Testis (tissue), 3 donors: Measurements from ENCODE around the gene CELSR1. TPM values are rescaled to one million over a fixed set of nuclear protein-coding genes. Genes with fewer than 3 reads are reported as not detected.

Experiments
- DNase-seq: peaks from one replicate; pipeline ENCODE4 v3.0.0-alpha.2; 2019
- H3K27ac ChIP-seq, 2 donors: fragments of 200-600 bp; sonication (generic); one replicate each; pipeline ENCODE4 v1.5.1; 2019
- H3K27me3 ChIP-seq: fragments of 200-600 bp; sonication (generic); one replicate; pipeline ENCODE4 v1.5.1; 2019
- H3K36me3 ChIP-seq: fragments of 200-600 bp; sonication (generic); one replicate; pipeline ENCODE4 v1.5.1; 2017; ENCODE audit warnings: low read depth; ENCODE audit errors: missing control alignments
- H3K4me1 ChIP-seq: fragments of 200-600 bp; sonication (generic); one replicate; pipeline ENCODE4 v1.5.1; 2019
- H3K4me3 ChIP-seq, 2 donors: fragments of 200-600 bp; sonication (generic); one replicate each; pipeline ENCODE4 v1.5.1; 2017 to 2019
- H3K9me3 ChIP-seq: fragments of 200-600 bp; sonication (generic); one replicate; pipeline ENCODE4 v1.5.1; 2017
- CTCF ChIP-seq, 3 experiments: fragments of 450-650 bp in 2 of 3; fragments of 200-600 bp in 1 of 3; sonication (generic) in 1 of 3; IDR thresholded peaks; one replicate each; pipeline ENCODE4 v1.5.1; 2016 to 2019; ENCODE audit warnings: antibody characterized with exemption in 3 of 3, mild to moderate bottlenecking in 2 of 3, moderate library complexity in 1 of 3
- POLR2A ChIP-seq: fragments of 450-650 bp; IDR thresholded peaks from one replicate; pipeline ENCODE4 v1.6.1; 2017; ENCODE audit warnings: antibody characterized with exemption, mild to moderate bottlenecking, moderate library complexity
- WGBS, 2 donors: methylation state at CpG; one replicate each; pipeline ENCODE4 v1.1.5; 2018; 5-methylcytosine and 5-hydroxymethylcytosine counted together
- intact Hi-C: fragments of 100-400 bp; cut with DNase I; formaldehyde crosslinking; loops from one replicate; pipeline ENCODE4 v1.15.1; 2023; ENCODE audit warnings: low total_unique reads
- polyA plus RNA-seq: library from polyadenylated mRNA; stranded (reverse); fragments of 350-450 nt; fragmentation: Illumina TruSeq; extraction: RNeasy Lipid Tissue Mini Kit (QIAGEN cat#74804); gene quantifications from one replicate; pipeline ENCODE4 v1.2.3, GENCODE V29; 2014; ENCODE audit warnings: low read depth, low replicate concordance; ENCODE audit not compliant: insufficient read depth
- total RNA-seq, 2 donors: library from RNA; depleted of rRNA; stranded (reverse); fragments of >200 nt; gene quantifications; one replicate each; pipeline ENCODE4 v1.2.3, GENCODE V29; 2016

CELSR1 gene
- total and polyA plus RNA-seq, 3 donors from 2014 or later = 5.6 to 21.5 (median 13.8) TPM

DNA sequence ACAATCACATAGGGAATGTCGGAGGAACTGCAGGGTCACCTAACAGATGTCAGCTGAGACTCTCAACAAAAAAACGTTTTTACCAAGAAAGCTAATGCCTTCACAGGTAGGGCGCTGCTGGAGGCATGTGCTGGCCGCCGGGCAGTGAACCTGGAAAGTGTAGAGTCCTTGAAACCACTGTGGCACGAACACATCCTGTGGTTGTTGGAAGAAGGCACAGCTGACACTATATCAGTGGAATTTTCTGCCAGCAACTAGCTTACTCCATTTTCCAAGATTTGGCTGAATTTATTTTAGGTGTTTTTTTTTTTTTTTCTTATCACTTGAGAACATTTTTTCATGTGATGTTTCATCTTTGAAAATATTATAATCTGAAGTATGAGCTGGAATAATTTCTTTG is 187.7 kb downstream of the CELSR1 start:
- Histone ChIP-seq H3K27ac (no peak overlapping the region), H3K27me3 (no peaks in the 10 kb centered on the region), H3K36me3 (no peaks in the 10 kb centered on the region), H3K9me3 (no peaks in the 10 kb centered on the region), H3K4me1 (no peaks in the 10 kb centered on the region), H3K4me3 (no peak overlapping the region)
- intact Hi-C loops = no loop called here
- TF ChIP-seq CTCF (IDR thresholded peaks at IDR 0.05) (no peak), POLR2A (no peak)
- WGBS, 2 donors = 63 to 72% methylated on average over 6 of the region's 6 CpGs
- no peak for DNase-seq

DNA sequence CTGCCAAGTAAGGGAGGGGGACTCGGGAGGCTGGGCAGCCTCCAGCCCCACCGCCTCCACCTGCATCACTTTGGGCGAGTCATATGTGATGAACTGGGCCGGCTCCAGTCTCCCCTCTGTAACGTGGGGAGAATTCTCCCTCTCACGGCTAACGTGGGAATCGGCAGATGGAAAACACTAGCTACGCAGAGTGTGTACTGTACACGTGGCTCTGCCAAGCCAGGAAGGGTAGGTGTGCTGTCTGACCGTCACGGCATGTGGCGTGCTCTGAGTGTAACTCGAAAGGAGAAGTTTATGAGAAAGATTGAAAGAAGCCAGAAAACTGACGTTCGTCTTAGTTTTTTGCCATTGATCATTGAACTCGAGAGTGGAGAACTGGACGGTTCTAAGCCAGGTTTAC is 188.2 kb downstream of the CELSR1 start:
- WGBS, 2 donors = 92 to 94% methylated on average over 18 of the region's 18 CpGs
- Histone ChIP-seq H3K4me1 (no peaks in the 10 kb centered on the region), H3K36me3 (no peaks in the 10 kb centered on the region), H3K4me3 (no peak overlapping the region), H3K27me3 (no peaks in the 10 kb centered on the region), H3K27ac (no peak overlapping the region), H3K9me3 (no peaks in the 10 kb centered on the region)
- DNase-seq = no peak
- intact Hi-C loops = no loop called here
- TF ChIP-seq POLR2A (no peak), CTCF (IDR thresholded peaks at IDR 0.05) (no peak)

DNA sequence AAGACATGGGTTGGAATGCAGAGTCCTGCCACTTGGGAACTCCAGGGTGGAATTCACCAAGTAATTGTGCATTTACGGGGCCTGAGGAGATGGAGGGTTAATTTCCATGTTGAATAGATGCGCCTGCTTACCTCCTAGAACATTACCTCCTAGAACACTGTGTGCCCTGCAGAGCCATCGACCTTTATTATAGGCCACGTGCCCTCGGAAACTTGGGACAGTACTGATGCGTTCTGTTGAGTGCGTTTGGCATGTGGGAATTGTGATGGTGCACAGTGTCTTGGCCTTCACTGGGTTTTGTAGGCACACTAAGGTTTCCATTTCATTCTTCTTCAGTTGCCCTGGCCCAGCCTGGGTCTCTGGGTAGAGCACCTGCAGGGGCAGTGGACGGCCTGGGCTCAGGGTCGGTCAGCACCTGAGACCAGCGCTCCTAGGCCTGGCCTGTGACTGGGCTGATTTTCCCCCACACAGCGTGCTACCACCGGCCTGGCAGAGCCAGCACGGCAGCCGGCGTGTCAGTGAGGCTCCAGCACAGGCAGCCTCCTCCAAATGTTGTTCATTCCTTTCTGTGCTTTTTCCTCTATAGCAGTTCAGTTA is 189.2 kb downstream of the CELSR1 start:
- no peak for TF ChIP-seq CTCF (IDR thresholded peaks at IDR 0.05)
- H3K27ac ChIP-seq = no peak overlapping the region
- DNase-seq = no peak
- H3K9me3 ChIP-seq = no peaks in the 10 kb centered on the region
- intact Hi-C loops = no loop called here
- H3K4me3 ChIP-seq = no peak overlapping the region
- no peaks in the 10 kb centered on the region for H3K36me3 ChIP-seq
- H3K4me1 ChIP-seq = no peaks in the 10 kb centered on the region
- 82 to 92% methylated on average over 14 to 15 of the region's 15 CpGs for whole genome bisulfite sequencing, 2 donors
- no peaks in the 10 kb centered on the region for H3K27me3 ChIP-seq

- WGBS, 2 donors = 91 to 92% methylated on average over 7 to 12 of the region's 12 CpGs
- no peak for TF ChIP-seq POLR2A
- Histone ChIP-seq H3K27ac (no peak overlapping the region), H3K36me3 (no peaks in the 10 kb centered on the region), H3K9me3 (no peaks in the 10 kb centered on the region), H3K27me3 (no peaks in the 10 kb centered on the region), H3K4me1 (no peaks in the 10 kb centered on the region), H3K4me3 (no peak overlapping the region)
- intact Hi-C loops = no loop called here
- no peak for DNase-seq
These were observed 189.8 kb downstream of the CELSR1 start for GRCh38 chr22:46347646-46348045.

DNA sequence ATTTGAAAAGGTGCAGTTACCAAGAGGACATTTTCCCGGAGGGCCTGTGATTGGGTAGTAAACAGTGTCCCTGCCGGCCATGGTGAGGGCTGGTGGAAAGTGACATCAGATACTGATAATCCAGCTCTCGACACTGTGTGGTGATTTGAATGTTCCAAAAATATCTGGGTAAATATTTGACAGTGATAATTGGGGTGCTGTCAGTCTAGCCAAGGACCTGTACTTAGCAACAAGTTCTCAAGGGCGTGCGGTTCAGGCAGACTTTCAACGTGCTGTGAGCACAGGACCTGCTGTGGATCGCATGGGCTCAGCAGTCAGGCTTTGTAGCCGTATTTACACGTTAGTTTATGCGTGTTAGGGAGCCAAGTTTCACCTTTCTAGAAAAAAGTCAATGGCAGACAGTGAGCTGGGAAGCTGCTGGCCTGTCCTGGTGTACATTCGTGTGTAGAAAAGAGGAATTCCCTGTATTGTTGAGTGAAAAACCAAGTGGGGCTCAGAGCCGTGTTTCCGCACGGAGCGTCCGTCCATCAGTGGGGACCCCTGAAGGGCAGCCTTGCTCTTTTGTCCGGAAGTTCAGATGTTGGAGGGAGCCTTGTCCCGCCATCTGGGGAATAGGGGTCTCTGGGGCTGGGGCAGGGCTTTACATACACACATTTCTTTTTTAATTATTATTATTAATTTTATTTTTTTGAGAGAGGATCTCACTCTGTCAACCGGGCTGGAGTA is 190.6 kb downstream of the CELSR1 start:
- H3K36me3 ChIP-seq = no peaks in the 10 kb centered on the region

More for the DNA sequence above, 190.6 kb downstream of the CELSR1 start:
- Histone ChIP-seq H3K4me3 (no peak overlapping the region), H3K27me3 (no peaks in the 10 kb centered on the region), H3K27ac (no peak overlapping the region), H3K9me3 (no peaks in the 10 kb centered on the region), H3K4me1 (no peaks in the 10 kb centered on the region)
- DNase-seq = no peak
- WGBS, 2 donors = 92% methylated on average over 19 of the region's 19 CpGs
- no peak for TF ChIP-seq POLR2A
- no peak for TF ChIP-seq CTCF (IDR thresholded peaks at IDR 0.05)
- intact Hi-C loops = no loop called here
